Subcutaneous adipose tissue (tissue), 4 donors: ENCODE results near the gene CHST13. TPM values are rescaled to one million over a fixed set of nuclear protein-coding genes. Genes with fewer than 3 reads are reported as not detected.

Experiments used
- total RNA-seq, 4 donors: library from RNA; depleted of rRNA; stranded (reverse); fragments of >200 nt; gene quantifications; one replicate each; pipeline ENCODE4 v1.1.0, GENCODE V29; 2016
- TF ChIP-seq, protein P1 (sequence below): fragments of 450-650 bp; IDR thresholded peaks from one replicate; pipeline ENCODE4 v1.5.1; 2016; ENCODE audit warnings: low read depth, mild to moderate bottlenecking, control low read depth, antibody characterized with exemption, moderate library complexity

The CHST13 gene
- total RNA-seq, 4 donors from 2014 or later, result 0.66 to 2.5 (median 1.3) TPM

DNA sequence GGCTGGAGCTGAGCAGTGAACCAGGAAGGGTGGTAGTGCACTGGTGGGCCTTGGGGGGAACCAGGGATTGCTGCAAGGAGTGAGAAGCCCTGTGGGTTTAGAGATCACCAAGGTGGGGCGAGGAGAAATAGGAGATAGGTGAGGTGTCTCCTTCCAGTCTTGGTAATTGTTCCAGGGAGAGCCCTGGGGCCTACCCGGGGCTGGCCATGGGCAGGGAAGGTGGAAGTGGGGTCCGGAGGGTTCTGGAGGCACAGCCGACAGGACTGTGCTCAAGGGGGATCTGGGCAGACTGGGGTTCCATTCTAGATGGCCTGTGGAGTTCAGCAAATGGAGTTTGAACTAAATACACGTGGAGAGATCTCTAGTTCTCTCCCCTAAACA lies 4.5 kb downstream of the CHST13 start:
- TF ChIP-seq, protein P1, sequence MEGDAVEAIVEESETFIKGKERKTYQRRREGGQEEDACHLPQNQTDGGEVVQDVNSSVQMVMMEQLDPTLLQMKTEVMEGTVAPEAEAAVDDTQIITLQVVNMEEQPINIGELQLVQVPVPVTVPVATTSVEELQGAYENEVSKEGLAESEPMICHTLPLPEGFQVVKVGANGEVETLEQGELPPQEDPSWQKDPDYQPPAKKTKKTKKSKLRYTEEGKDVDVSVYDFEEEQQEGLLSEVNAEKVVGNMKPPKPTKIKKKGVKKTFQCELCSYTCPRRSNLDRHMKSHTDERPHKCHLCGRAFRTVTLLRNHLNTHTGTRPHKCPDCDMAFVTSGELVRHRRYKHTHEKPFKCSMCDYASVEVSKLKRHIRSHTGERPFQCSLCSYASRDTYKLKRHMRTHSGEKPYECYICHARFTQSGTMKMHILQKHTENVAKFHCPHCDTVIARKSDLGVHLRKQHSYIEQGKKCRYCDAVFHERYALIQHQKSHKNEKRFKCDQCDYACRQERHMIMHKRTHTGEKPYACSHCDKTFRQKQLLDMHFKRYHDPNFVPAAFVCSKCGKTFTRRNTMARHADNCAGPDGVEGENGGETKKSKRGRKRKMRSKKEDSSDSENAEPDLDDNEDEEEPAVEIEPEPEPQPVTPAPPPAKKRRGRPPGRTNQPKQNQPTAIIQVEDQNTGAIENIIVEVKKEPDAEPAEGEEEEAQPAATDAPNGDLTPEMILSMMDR, result no peak

- TF ChIP-seq, protein P1, result no peak
Measured at GRCh38 chr3:126528800-126529541, 5.0 kb downstream of the CHST13 start.

DNA sequence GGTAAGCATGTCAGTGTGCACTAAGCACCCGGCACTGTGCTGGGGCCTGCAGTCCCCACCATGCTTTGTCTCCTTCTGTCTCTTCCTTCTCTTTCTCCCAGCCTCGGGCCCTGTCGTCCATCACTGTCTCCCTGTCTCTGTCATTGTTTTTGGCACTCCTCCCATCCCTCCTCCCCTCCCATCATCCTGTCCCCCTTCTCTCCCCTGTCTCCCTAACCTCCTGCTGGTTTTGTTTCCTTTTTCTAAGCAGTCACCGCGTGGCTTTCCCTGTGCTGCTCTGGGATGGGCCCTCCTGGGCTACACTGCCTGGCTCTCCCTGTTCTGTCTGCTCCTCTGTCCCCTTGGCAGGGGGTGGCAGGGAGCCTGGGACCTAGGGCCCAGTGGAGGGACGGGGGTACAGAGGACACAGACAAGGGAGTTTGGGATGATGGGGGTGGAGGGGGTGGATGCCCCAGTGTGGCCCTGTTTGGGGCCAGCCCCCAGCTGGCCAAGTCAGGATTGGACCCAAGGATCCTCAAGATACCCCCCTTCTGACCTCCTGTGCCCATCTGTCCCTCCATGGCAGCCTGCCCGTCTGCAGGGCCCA lies 5.7 kb downstream of the CHST13 start:
- TF ChIP-seq, protein P1, result no peak

- TF ChIP-seq, protein P1, result no peak
Measured at GRCh38 chr3:126530171-126531050, 6.5 kb downstream of the CHST13 start.

GRCh38 chr3:126531051-126531330 lies 7.0 kb downstream of the CHST13 start:
- TF ChIP-seq, protein P1, result no peak

DNA sequence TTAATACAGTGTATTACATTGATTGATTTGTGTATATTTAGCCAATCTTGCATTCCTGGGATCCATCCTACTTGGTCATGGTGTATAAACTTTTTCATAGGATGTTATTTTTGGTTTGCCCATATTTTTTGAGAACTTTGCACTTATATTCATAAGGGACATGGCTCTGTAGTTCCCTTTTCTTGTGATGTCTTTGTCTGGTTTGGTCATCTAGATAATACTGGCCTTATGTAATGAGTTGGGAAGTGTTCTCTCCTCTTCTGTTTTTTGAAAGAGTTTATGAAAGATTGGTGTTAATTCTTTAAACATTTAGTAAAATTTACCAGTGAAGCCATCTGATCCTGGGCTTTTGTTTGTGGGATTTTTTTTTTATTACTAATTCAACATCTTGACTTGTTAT lies 9.6 kb downstream of the CHST13 start:
- TF ChIP-seq, protein P1, result no peak

DNA sequence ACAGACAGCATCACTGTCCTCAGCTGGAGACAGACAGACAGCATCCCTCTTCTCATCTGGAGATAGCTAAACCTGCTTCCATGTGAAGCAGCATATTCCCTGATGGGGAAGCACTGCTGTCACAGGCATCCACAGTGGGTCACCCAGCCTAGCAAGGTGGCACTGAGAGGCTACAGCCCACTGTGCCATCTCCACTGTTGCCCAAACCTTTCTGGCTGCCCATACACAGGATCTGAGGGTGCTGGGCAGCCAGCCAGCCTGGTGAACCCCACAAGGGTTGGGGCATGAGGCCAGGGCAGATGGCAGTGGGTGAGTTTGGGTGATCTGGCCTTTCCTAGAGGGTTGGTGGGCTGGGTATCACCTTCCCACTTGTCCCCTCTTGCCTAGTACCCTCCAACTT lies 11.7 kb downstream of the CHST13 start:
- TF ChIP-seq, protein P1, result no peak
